Epithelial cell of umbilical artery (primary cell): ENCODE measurements around the gene SLC39A3. TPM values are rescaled to one million over a fixed set of nuclear protein-coding genes. Genes with fewer than 3 reads are reported as not detected.

Experiments used
- total RNA-seq: library from RNA; depleted of rRNA; stranded (reverse); fragments of >200 nt; gene quantifications from 2 replicates; pipeline ENCODE4 v1.2.3, GENCODE V29; 2014

The SLC39A3 gene, protein sequence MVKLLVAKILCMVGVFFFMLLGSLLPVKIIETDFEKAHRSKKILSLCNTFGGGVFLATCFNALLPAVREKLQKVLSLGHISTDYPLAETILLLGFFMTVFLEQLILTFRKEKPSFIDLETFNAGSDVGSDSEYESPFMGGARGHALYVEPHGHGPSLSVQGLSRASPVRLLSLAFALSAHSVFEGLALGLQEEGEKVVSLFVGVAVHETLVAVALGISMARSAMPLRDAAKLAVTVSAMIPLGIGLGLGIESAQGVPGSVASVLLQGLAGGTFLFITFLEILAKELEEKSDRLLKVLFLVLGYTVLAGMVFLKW
- 19.5 and 24.3 TPM in 2 replicates for total RNA-seq

DNA sequence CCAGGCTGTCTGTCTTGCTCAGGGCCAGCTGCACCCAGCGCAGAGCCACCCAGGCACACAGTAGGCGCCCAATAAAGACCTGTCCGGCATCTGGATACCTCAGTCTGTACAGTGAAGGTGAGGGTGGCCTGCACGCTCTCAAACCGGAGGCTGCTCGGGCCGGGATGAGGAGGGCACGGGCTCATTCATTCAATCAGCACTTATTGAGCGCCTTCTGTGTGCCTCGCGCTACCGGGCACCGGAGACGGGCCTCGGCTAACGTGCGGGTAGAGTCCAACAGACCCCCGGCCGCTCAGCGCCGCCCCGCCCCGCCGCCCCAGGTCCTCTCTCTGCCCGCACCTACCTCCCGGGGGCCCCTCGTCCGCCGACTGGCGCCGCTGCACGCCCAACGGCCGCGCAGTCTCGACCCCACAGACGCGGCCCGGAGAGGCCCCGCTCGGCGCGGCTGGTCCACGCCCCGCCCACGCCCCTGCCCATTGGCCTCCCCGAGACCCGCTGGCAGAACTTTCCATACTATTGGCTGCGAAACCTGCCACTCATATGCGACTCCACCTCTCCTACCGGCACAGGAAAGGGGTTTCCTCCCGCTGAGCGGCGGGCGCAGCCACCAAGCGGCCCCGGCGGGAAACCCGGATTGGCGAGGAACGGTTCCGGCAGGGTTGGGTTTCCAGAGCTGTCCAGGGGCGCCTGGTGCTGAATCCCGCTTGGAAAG is at the start of gene SLC39A3:
Gene SLC39A3, minus strand, starts transcription at position 416 of the 712 bp plus-strand sequence. CDS start 2,760 bp downstream, outside the sequence.

DNA sequence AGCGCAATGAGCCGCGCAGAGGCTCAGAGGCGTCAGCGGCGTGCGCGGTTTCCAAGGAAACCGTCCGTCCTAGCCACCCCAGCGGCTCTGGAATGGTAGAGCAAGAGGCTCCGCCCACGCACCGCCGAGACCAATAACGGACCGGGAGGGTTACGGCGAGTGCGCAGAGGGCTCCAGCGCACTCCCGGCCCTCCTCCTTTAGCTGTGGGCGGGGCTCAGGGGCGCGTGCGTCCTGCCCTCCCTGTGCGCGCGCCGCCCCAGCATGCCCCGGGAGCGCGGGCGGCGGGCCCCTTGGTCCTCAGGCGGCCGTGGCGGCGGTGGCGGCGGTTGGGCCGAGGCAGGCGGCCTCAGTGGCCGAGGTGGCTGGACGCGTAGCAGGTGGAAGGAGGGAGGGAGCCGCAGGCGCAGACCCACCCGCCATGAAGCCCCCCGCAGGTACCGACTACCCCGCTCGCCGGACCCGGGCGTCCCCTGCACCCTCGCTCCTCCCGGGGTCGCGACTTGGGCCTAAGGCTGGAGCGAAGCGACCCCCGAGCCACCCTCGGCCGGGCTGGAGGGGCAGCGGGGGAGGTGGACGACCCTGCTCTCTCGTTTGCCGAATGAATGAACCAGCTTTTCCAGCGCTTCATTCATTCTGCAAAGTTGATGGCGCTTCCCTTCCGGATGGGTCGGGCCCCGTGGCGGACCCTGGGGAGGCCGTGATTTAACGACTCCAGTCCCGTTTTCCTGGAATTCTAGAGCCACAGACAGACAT is 45.6 kb upstream of the SLC39A3 start, which contains the start of gene THOP1:
Gene THOP1, plus strand, starts transcription at position 260 of the 754 bp plus-strand sequence. Its CDS starts 160 bp downstream, at position 420.

DNA sequence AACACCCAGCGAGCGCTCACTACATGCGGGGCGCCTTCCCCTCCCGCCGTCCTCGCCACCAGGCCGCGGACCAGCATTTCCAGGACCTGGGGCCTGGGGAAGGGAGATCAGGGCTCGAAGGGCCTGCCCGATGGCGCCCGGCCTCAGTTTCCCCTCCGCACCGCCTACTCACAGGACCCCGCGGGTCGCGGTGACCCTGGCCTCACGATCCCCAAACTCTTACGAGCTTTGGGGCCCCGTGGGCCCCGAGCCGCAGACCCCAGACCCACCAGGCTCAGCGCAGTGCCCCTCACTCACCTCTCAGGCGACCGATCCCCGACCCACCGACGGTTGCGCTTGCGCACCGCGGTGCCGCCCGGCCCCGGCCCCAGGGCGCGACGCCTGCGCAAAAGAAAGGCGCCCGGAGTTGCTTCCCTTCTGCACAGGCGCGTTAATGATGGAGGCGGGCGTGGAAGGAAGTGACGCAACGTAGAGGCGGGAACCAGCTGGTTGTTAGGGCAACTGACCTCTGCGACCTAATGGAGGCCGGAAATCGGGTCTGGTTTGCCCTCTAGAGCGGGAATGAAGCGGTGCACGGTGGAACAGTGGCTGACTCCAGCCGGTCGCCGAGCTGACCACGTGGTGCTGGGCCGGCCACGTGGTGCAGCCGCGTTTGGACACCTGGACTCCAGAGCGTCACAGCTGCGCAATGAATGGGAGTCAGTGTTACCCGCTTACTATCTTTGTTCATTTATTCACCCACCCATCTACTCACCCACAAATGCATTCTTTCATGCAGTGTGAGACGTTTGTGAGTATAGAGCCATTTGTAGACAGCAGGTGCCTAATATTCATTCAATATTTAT is 43.3 kb upstream of the SLC39A3 start, which contains the start of gene SGTA:
Gene SGTA, minus strand, starts transcription at position 338 of the 845 bp plus-strand sequence. CDS start 14,205 bp downstream, outside the sequence.

DNA sequence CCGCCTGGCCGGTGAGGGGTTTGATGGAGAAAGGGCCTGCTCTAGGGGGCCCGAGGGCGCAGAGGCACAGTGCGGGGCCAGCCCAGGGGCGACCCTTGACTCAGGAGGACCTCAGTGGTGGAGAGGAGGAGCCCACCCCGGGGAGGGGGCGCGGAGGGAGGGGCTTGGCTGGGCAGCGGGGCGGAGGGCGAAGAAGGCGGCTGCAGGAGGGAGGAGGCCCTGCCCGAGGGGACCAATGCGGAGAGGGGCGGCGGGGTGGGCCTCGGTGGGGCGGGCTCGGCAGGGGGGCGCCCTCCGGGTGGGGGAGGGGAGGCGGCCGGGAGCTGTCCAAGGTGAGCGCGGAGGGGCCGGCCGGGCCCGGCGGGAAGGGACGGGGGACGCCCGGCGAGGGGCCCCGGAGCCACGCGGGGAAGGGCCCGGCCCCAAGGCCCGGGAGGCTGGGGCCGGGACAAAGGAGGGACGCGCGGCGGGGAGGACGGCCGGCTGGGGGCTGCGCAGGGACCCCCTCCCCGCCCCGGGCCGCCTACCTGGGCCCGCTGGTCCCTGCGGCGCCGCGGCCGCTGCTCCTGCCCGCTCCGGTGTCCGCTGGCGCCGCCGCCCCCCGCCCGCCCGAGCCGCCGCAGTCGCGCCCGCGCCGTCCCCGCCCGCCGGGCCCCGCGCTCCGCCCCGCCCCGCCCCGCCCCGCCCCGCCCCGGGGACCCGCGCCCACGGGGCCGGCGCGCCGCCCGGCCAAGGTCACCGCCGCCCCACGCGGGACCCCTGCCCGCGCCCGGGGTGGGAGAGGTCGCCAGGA is 18.8 kb downstream of the SLC39A3 start, which contains the start of gene DIRAS1:
Gene DIRAS1, minus strand, starts transcription at position 596 of the 793 bp plus-strand sequence. CDS start 3,566 bp downstream, outside the sequence.

DNA sequence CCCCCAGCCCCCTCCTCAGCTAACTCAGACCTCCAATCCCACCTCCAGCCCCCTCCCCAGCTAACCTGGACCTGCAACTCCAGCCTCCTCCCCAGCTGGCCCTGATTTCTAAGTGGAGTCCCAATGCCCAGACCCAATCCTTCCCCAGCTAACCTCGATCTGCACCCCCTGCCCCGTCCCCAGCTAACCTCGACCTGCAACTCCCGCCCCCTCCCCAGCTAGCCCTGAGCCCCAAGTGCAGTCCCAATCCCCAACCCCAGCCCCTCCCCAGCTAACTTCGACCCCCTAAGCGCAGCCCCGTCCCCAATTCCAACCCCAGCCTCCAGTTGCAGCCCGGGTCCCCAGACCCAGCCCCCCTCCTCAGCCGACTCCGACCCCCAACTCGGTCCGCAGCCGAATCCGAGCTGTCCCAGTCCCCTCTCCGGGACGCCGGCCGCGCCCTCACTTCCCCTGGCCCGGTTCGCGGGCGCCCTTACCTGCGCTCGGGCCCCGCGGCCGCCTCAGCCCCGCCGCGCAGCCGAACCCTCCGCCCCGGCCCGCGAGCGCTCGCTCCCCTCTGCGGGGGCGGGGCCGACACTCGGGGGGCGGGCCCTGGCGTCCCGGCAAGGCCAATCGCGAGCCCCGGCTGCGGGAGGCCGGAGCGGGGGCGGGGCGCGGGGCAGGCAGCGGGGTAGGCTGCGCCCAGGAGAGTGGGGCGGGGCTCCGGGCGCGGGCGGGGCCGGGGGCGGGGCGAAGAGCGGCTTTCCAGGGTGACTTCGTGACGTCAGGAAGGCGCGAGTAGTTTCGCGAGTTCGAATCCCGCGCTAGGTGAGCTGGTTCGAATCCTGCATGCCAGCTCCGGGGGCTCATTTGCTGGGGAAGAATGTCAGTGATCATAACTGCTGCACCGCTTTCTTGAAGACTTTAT is 37.4 kb downstream of the SLC39A3 start, which contains the start of gene GNG7:
Gene GNG7, minus strand, starts transcription at position 525 of the 907 bp plus-strand sequence. CDS start 182,006 bp downstream, outside the sequence.

Other genes with a start within 250 kb of the SLC39A3 start
- 0.32 TPM in 1 of 2 replicates, not detected in the other for gene GNG7, start 37.3 kb downstream of the SLC39A3 start, total RNA-seq
- gene DIRAS1, start 18.6 kb downstream of the SLC39A3 start, total RNA-seq, result under 0.01 TPM in 1 of 2 replicates, not detected in the other
- 36.5 and 44.2 TPM in 2 replicates for gene SGTA, start 43.3 kb upstream of the SLC39A3 start, total RNA-seq
- 86.1 and 119 TPM in 2 replicates for gene THOP1, start 45.5 kb upstream of the SLC39A3 start, total RNA-seq
- 2.6 TPM in 2 replicates for gene ZNF554, start 79.9 kb upstream of the SLC39A3 start, total RNA-seq
- gene ZNF555, start 101.5 kb upstream of the SLC39A3 start, total RNA-seq, result 3.9 and 6.8 TPM in 2 replicates
- gene ZNF556, start 127.3 kb upstream of the SLC39A3 start, total RNA-seq, result not detected in 2 replicates
- 4.9 and 6.8 TPM in 2 replicates for gene ZNF57, start 160.9 kb upstream of the SLC39A3 start, total RNA-seq
- 9.7 and 16.3 TPM in 2 replicates for gene ZNF77, start 205.0 kb upstream of the SLC39A3 start, total RNA-seq
- gene TLE6, start 237.5 kb upstream of the SLC39A3 start, total RNA-seq, result 4.9 and 7.1 TPM in 2 replicates